ENCODE data around the gene PACRG. TPM values are rescaled to one million over a fixed set of nuclear protein-coding genes. Genes with fewer than 3 reads are reported as not detected.

Gene PACRG
- total and polyA plus RNA-seq, 2 of the 8 experiments (the other 6 are each of a cell fraction or from before 2014, with no cell fraction given) = 0.44 to 0.54 TPM

- TF ChIP-seq EZH2 (IDR thresholded peaks at IDR 0.05; ENCODE audit: low read depth, low read length, severe bottlenecking) = no peak
- TF ChIP-seq KDM4A (IDR thresholded peaks at IDR 0.05; ENCODE audit: low read depth, low read length, severe bottlenecking) = no peak
- TF ChIP-seq CHD2 (IDR thresholded peaks at IDR 0.05; ENCODE audit: low read length) = no peak
These were observed 280.9 kb downstream of the PACRG start (continued) for GRCh38 chr6:163008626-163009025.
